B cell (primary cell): ENCODE measurements around the gene MYCBP2. TPM values are rescaled to one million over a fixed set of nuclear protein-coding genes. Genes with fewer than 3 reads are reported as not detected.
"Not testable (repeated sequence)": the region's sequence is repeated elsewhere in the genome, so short reads cannot be mapped to it uniquely, and the experiment has no call there.

Source experiments
- ATAC-seq: fragments of 200-7000 bp; cut with Tn5 transposase; one replicate; pipeline ENCODE4 v1.10.0; 2021; ENCODE audit warnings: low read depth, mild to moderate bottlenecking, moderate number of reproducible peaks, moderate library complexity
- CTCF ChIA-PET: fragments of 350-600 bp; sonication (Branson Sonifier 250); formaldehyde crosslinking; loops from one replicate; lab custom pipeline; 2021; ENCODE audit warnings: antibody characterized with exemption, inconsistent platforms; lab: Charles Lee
- POLR2A ChIA-PET: fragments of 350-600 bp; sonication (Branson Sonifier 250); formaldehyde crosslinking; loops from one replicate; lab custom pipeline; 2021; ENCODE audit warnings: antibody characterized with exemption; lab: Charles Lee
- DNase-seq: peaks from one replicate; pipeline ENCODE4 v3.0.0; 2013
- H2AFZ ChIP-seq: 2 replicates; pipeline ENCODE4 v1.6.1; 2012; ENCODE audit warnings: mild to moderate bottlenecking, low read depth, low read length; ENCODE audit not compliant: insufficient read depth, poor library complexity, severe bottlenecking
- H3K27ac ChIP-seq, 2 donors: 1 replicate in 1 of 2; 2 replicates in 1 of 2; pipeline ENCODE4 v1.5.1; 2012 to 2013; ENCODE audit warnings: low read length in 2 of 2, mild to moderate bottlenecking in 2 of 2, moderate library complexity in 1 of 2
- H3K27me3 ChIP-seq, 4 experiments: fragments of 200-600 bp in 1 of 4; sonication (generic) in 1 of 4; replicated peaks in 1 of 4; 1 replicate in 2 of 4; 2 replicates in 2 of 4; pipeline versions ENCODE4 v1.6.1 to v1.7.0; 2013 to 2016; ENCODE audit warnings: low read length in 3 of 4, mild to moderate bottlenecking in 2 of 4, mixed read lengths in 1 of 4, moderate library complexity in 1 of 4; ENCODE audit not compliant: insufficient read depth in 4 of 4, control insufficient read depth in 3 of 4; ENCODE audit errors: control extremely low read depth in 1 of 4
- H3K36me3 ChIP-seq, 2 experiments: replicated peaks in 1 of 2; 1 replicate in 1 of 2; 2 replicates in 1 of 2; pipeline versions ENCODE4 v1.6.1 to v1.7.1; 2013; ENCODE audit warnings: low read length in 1 of 2; ENCODE audit not compliant: insufficient read depth in 2 of 2, control insufficient read depth in 1 of 2; ENCODE audit errors: control extremely low read depth in 1 of 2, extremely low read depth in 1 of 2
- H3K4me1 ChIP-seq, 2 donors: fragments of 200-600 bp in 1 of 2; sonication (generic) in 1 of 2; 1 replicate in 1 of 2; 2 replicates in 1 of 2; pipeline versions ENCODE4 v1.5.1 to v1.6.1; 2013 to 2017; ENCODE audit warnings: low read length in 2 of 2; ENCODE audit not compliant: control insufficient read depth in 2 of 2, insufficient read depth in 2 of 2
- H3K4me2 ChIP-seq: replicated peaks from 2 replicates; pipeline ENCODE3; 2012; ENCODE audit warnings: mild to moderate bottlenecking, low read depth, low read length; ENCODE audit not compliant: poor library complexity, severe bottlenecking
- H3K4me3 ChIP-seq, 5 experiments: fragments of 200-600 bp in 1 of 5; sonication (generic) in 1 of 5; 1 replicate in 3 of 5; 2 replicates in 2 of 5; pipeline versions ENCODE4 v1.5.1 to v1.7.0; 2011 to 2016; ENCODE audit warnings: low read length in 4 of 5, mild to moderate bottlenecking in 4 of 5, low read depth in 2 of 5, control low read depth in 1 of 5, moderate library complexity in 1 of 5; ENCODE audit not compliant: insufficient read depth in 1 of 5; ENCODE audit errors: control extremely low read depth in 1 of 5, extremely low read depth in 1 of 5
- H3K79me2 ChIP-seq: fragments of 200-600 bp; sonication (generic); one replicate; pipeline ENCODE4 v1.6.0; 2016; ENCODE audit warnings: low read length; ENCODE audit not compliant: control insufficient read depth, insufficient read depth
- H3K9ac ChIP-seq: fragments of 200-600 bp; sonication (generic); 2 replicates; pipeline ENCODE4 v1.6.1; 2017; ENCODE audit warnings: mild to moderate bottlenecking, low read length, moderate library complexity
- H3K9me3 ChIP-seq, 3 donors: one replicate each; pipeline versions ENCODE4 v1.6.1 to v1.7.1; 2013; ENCODE audit warnings: low read length in 2 of 3; ENCODE audit not compliant: control insufficient read depth in 2 of 3, insufficient read depth in 1 of 3; ENCODE audit errors: control extremely low read depth in 1 of 3
- H4K20me1 ChIP-seq: 2 replicates; pipeline ENCODE4 v1.6.0; 2012; ENCODE audit warnings: mild to moderate bottlenecking, low read length; ENCODE audit not compliant: insufficient read depth, control insufficient read depth, poor library complexity, severe bottlenecking
- H3K27ac Mint-ChIP-seq: one replicate; pipeline ENCODE4 v1.8.0; 2021; ENCODE audit warnings: mixed read lengths
- H3K27me3 Mint-ChIP-seq: one replicate; pipeline ENCODE4 v1.8.0; 2021; ENCODE audit warnings: mixed read lengths
- H3K4me1 Mint-ChIP-seq: one replicate; pipeline ENCODE4 v1.8.0; 2021; ENCODE audit warnings: mixed read lengths
- H3K4me3 Mint-ChIP-seq: one replicate; pipeline ENCODE4 v1.8.0; 2021; ENCODE audit warnings: mixed read lengths
- H3K9me3 Mint-ChIP-seq: one replicate; pipeline ENCODE4 v1.8.0; 2022; ENCODE audit warnings: mixed read lengths; ENCODE audit not compliant: insufficient read depth
- EZH2 ChIP-seq: IDR thresholded peaks from 2 replicates; pipeline ENCODE4 v1.6.1; 2012; ENCODE audit warnings: borderline replicate concordance, low read depth, mild to moderate bottlenecking, moderate library complexity, low read length; ENCODE audit not compliant: insufficient read depth, poor library complexity, severe bottlenecking
- WGBS: methylation state at CpG from one replicate; pipeline ENCODE4 v1.1.5; 2013; ENCODE audit warnings: missing lambda C conversion rate; ENCODE audit not compliant: insufficient coverage; 5-methylcytosine and 5-hydroxymethylcytosine counted together
- intact Hi-C: fragments of 100-400 bp; cut with micrococcal nuclease; formaldehyde crosslinking; loops from one replicate; pipeline ENCODE4 v1.10.0; 2022
- polyA plus RNA-seq: library from polyadenylated mRNA; depleted of rRNA; stranded (reverse); fragments of >200 nt; gene quantifications from 2 replicates; pipeline ENCODE4 v1.2.3, GENCODE V29; 2012
- total RNA-seq, 2 donors: library from RNA; stranded (reverse); fragments of 120-200 nt in 1 of 2; gene quantifications; 1 replicate in 1 of 2; 2 replicates in 1 of 2; pipeline versions ENCODE4 v1.2.3 to v1.2.4, GENCODE V29; 2013 to 2022
- TF ChIP-seq, protein P1 (sequence below): fragments of 200-600 bp; IDR thresholded peaks from one replicate; pipeline ENCODE4 v1.8.0; 2022; ENCODE audit warnings: antibody characterized with exemption, mild to moderate bottlenecking

Gene MYCBP2
- total and polyA plus RNA-seq, 2 donors (not counting 1 experiment from before 2014, with no cell fraction given) = 84.0 to 237 TPM

DNA sequence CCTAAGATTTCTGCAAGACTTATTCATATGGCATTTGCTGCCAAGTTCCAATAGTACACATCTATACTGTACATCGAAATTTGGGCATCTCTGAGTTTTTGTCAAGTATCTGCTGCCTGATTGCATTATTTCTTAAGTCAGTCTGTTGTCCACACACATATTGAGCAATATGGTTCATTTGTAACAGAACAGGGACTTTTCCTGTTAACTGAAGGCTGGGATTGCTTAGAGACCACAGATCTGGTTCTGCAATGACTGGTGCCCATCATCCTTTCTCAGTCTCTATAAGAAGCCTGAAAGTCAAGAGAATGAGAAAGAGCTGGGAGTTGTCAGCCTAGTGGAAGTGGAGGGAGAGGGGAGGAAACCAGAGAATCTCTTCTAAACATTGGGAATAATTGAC, 22.5 kb upstream of the MYCBP2 start:
- Histone ChIP-seq H3K27me3 (no peaks in the 10 kb centered on the region), H2AFZ (no peak overlapping the region), H3K27ac (no peak overlapping the region), H3K9me3 (peaks cover 0 to 4% (median 0%) of the 10 kb centered on the region in 3 donors), H3K4me2 (no peak overlapping the region), H3K9ac (no peak overlapping the region), H3K4me1 (peaks cover 17 to 25% of the 10 kb centered on the region in 2 donors), H4K20me1 (no peaks in the 10 kb centered on the region), H3K4me3 (no peak overlapping the region), H3K36me3 (no peaks in the 10 kb centered on the region), H3K79me2 (no peaks in the 10 kb centered on the region)
- Mint-ChIP-seq H3K4me1 (peaks cover 31% of the 10 kb centered on the region), H3K27me3 (no peaks in the 10 kb centered on the region), H3K27ac (no peak overlapping the region), H3K4me3 (no peak overlapping the region), H3K9me3 (no peaks in the 10 kb centered on the region)
- intact Hi-C loops = no loop called here
- ATAC-seq (no peak), DNase-seq (no peak)
- 80% methylated on average over 1 of the region's 1 CpG for WGBS
- TF ChIP-seq, protein P1, sequence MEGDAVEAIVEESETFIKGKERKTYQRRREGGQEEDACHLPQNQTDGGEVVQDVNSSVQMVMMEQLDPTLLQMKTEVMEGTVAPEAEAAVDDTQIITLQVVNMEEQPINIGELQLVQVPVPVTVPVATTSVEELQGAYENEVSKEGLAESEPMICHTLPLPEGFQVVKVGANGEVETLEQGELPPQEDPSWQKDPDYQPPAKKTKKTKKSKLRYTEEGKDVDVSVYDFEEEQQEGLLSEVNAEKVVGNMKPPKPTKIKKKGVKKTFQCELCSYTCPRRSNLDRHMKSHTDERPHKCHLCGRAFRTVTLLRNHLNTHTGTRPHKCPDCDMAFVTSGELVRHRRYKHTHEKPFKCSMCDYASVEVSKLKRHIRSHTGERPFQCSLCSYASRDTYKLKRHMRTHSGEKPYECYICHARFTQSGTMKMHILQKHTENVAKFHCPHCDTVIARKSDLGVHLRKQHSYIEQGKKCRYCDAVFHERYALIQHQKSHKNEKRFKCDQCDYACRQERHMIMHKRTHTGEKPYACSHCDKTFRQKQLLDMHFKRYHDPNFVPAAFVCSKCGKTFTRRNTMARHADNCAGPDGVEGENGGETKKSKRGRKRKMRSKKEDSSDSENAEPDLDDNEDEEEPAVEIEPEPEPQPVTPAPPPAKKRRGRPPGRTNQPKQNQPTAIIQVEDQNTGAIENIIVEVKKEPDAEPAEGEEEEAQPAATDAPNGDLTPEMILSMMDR = no peak
- no peak for TF ChIP-seq EZH2
- ChIA-PET POLR2A (no interaction called here), CTCF (no interaction called here)

DNA sequence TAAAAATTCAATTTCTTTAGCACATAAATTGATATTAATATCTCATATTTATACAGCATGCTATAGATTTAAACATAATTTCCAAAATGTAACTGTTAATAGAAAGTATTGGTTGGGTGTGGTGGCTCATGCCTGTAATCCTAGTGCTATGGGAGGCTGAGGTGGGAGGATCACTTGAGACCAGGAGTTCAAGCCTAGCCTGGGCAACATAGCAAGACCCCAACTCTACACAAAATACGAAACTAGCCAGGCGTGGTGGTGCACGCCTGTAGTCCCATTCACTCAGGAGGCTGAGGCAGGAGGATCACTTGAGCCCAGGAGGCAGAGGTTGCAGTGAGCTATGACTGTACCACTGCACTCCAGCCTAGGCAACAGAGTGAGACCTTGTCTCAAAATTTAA, 20.5 kb upstream of the MYCBP2 start:
- ATAC-seq, intact Hi-C loops, H3K9me3 ChIP-seq, POLR2A ChIA-PET, H3K27ac Mint-ChIP-seq, H3K9me3 Mint-ChIP-seq, H3K27ac ChIP-seq, H3K4me3 Mint-ChIP-seq, DNase-seq, H4K20me1 ChIP-seq, H2AFZ ChIP-seq, H3K4me3 ChIP-seq, CTCF ChIA-PET, H3K27me3 ChIP-seq, H3K36me3 ChIP-seq, H3K27me3 Mint-ChIP-seq, H3K79me2 ChIP-seq, H3K9ac ChIP-seq, H3K4me2 ChIP-seq: not testable (repeated sequence)
- H3K4me1 ChIP-seq = peaks cover 8 to 15% of the 10 kb centered on the region in 2 donors
- peaks cover 21% of the 10 kb centered on the region for H3K4me1 Mint-ChIP-seq
- 100% methylated on average over 3 of the region's 3 CpGs for WGBS
